ENCODE results near the gene ABCB9.

DNA sequence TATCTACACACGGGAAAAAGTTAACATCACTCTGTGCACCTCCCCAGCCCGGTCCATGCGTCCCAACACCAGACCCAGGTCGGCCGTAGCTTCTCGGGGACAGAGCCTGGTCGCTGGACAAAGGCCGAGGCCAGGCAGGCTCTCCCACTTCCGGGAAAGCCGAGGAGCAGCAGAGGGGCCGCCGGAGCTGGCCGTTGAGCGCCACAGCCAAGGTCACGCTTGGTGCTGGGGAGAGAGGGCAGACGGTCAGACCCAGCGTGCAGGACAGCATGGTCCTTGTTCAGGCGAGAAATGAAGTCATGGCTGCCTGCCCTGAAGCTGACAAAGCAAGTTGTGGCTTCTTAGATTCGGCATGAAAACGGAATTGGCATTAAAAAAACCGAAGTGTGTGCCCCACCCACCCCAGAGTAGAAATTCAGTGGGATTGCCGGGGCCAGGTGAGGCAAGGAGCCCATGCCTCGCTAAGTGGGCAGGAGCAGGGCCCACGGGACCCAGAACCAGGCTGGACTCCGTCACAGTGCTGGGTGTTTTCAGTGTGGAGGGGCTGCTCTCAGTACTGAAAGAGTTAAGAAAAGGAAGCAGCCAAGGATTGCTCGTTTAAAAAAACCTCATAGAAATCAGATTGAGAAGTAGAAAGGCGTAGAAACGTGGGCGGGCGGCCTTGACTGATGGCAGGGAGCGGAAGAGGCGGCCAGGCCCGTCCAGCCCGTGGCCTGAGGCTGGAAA lies 18.5 kb upstream of the ABCB9 start:
- TF ChIP-seq POLR2AphosphoS5 (IDR thresholded peaks at IDR 0.05; ENCODE audit: low read depth): no peak
- TF ChIP-seq, protein P1, sequence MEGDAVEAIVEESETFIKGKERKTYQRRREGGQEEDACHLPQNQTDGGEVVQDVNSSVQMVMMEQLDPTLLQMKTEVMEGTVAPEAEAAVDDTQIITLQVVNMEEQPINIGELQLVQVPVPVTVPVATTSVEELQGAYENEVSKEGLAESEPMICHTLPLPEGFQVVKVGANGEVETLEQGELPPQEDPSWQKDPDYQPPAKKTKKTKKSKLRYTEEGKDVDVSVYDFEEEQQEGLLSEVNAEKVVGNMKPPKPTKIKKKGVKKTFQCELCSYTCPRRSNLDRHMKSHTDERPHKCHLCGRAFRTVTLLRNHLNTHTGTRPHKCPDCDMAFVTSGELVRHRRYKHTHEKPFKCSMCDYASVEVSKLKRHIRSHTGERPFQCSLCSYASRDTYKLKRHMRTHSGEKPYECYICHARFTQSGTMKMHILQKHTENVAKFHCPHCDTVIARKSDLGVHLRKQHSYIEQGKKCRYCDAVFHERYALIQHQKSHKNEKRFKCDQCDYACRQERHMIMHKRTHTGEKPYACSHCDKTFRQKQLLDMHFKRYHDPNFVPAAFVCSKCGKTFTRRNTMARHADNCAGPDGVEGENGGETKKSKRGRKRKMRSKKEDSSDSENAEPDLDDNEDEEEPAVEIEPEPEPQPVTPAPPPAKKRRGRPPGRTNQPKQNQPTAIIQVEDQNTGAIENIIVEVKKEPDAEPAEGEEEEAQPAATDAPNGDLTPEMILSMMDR (conservative IDR thresholded peaks at IDR 0.05; ENCODE audit: low read depth in 2 of 2): no peak
- TF ChIP-seq, protein P2, sequence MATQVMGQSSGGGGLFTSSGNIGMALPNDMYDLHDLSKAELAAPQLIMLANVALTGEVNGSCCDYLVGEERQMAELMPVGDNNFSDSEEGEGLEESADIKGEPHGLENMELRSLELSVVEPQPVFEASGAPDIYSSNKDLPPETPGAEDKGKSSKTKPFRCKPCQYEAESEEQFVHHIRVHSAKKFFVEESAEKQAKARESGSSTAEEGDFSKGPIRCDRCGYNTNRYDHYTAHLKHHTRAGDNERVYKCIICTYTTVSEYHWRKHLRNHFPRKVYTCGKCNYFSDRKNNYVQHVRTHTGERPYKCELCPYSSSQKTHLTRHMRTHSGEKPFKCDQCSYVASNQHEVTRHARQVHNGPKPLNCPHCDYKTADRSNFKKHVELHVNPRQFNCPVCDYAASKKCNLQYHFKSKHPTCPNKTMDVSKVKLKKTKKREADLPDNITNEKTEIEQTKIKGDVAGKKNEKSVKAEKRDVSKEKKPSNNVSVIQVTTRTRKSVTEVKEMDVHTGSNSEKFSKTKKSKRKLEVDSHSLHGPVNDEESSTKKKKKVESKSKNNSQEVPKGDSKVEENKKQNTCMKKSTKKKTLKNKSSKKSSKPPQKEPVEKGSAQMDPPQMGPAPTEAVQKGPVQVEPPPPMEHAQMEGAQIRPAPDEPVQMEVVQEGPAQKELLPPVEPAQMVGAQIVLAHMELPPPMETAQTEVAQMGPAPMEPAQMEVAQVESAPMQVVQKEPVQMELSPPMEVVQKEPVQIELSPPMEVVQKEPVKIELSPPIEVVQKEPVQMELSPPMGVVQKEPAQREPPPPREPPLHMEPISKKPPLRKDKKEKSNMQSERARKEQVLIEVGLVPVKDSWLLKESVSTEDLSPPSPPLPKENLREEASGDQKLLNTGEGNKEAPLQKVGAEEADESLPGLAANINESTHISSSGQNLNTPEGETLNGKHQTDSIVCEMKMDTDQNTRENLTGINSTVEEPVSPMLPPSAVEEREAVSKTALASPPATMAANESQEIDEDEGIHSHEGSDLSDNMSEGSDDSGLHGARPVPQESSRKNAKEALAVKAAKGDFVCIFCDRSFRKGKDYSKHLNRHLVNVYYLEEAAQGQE (IDR thresholded peaks at IDR 0.05; ENCODE audit: unreplicated experiment): no peak
- no peak for TF ChIP-seq EZH2 (IDR thresholded peaks at IDR 0.05; ENCODE audit: low read depth, unreplicated experiment)
- no peak for TF ChIP-seq EZH2phosphoT487 (IDR thresholded peaks at IDR 0.05; ENCODE audit: unreplicated experiment)
- TF ChIP-seq JUNB (IDR thresholded peaks at IDR 0.05; ENCODE audit: unreplicated experiment): no peak
